Activated T-helper 1 cell treated with Interleukin-2 at 50 U/mL for 16 hours (primary cell): ENCODE data around the gene ANTXR1.

ENCODE experiments used
- DNase-seq: peaks from one replicate; pipeline ENCODE4 v3.0.0-alpha.2; 2020; ENCODE audit warnings: low read depth

Gene ANTXR1

DNA sequence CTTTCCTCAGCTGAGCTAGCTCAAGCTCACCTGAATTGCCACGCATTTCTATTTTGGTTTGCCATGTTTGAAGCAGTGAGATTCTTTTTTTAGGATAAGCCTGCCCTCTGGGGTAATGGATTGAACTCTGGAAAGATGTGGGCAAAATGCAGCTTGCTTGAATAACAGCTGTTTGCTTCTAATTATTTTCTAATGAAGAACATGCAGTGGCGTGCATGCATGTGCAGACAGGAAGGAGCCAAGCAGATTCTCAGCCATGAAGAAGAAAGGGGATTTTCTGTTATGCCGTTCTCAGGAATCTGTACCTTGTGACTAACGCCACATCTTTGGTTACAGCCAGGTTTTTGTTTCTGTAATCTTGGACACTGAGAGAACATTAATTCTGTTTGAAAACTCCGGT lies 171.2 kb downstream of the ANTXR1 start:
- no peak for DNase-seq

DNA sequence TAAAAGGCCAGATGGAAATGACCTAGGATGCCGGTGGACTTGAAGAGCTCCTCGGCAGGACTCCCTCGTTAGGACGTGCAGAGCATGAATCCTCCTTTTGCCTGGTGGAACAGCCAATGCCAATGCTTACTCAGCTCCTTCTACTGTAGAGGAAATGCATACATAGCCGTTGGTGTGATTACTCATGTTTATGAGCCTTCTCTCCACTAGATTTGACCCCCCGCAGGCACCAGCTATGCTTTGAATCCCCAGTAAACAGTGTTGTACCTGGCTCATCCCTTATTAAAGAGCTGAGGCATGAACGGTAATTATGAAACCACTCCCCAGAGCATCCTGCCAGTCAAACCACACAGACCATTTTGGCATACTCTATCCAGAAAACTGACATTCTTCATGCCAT lies 172.8 kb downstream of the ANTXR1 start:
- DNase-seq, result no peak

DNA sequence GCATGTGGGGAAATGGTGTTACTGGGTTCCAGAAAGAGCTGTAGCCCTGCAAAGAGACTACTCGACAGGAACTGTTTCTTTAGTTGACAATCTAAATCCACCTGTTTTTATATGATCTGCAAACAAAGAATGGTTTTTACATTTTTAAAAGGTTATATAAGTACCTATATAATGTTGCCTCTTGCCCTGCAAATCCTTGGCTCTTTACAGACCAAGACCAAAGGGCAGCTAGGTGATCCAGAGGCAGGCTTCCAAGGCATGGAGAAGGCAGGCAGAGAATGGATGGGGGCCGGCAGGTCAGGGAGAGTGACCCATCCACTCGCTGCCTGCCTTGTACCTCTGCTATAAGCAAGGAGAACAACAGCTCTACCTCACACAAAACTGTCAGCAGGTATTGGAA lies 173.6 kb downstream of the ANTXR1 start:
- no peak for DNase-seq

DNA sequence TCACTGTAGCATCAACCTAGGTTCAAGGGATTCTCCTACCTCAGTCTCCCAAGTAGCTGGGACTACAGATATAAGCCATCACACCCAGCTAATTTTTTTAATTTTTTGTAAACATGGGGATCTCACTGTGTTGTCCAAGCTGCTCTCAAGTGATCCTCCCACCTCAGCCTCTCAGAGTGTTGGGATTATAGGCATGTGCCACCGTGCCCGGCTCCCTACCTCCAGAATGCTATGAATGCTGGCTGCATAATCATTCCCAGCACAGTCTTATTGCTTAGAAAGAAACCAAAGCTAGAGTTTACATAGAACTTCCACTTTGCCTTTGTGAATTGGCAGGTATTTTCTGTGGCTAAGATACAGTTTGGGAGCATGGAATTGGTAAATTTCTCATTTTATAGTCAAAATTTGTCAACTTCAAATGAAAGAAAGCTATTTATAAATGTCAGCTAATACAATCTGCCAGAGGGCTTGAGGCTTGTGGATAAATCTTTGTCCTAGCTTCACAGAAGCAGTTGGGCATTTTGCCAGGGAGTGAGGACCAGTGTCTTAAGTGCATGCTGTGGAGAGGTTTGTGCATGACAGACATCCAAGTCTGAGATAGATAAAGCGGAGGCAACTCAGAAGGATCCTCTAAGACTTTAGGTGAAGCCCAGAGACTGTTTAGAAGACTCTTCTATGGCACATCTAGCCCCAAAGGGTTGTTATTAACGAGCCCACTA lies 175.4 kb downstream of the ANTXR1 start:
- DNase-seq, result no peak

DNA sequence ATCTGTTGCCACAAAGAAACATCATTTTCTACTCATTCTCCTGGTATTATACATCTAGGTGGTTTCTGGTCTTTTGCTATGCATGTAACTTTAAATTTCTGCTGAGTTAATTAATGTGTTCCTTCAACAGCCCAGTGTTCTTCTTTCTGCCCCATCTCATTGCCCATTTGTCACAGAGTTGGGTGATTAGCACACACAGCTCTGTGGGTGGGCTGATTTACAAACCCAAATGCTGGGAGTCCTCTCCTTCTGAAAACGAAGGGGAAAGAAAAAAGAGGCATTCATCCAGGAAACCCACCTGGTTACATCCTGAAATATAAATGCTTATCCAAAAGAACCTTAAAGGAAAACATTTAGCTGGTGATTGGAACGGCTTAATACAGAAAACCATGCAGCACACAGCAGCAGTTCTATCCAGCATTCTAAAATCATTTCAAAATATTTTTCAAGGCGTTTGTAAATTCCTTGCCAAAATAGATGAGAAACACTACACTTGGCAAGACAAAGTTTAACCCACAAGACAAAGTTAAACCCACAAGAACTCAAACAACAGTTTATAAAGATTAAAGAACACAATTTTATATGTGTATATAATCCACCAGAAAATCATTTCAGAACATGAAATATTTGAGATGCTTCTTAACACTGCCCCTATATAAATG lies 177.9 kb downstream of the ANTXR1 start:
- DNase-seq, result no peak

DNA sequence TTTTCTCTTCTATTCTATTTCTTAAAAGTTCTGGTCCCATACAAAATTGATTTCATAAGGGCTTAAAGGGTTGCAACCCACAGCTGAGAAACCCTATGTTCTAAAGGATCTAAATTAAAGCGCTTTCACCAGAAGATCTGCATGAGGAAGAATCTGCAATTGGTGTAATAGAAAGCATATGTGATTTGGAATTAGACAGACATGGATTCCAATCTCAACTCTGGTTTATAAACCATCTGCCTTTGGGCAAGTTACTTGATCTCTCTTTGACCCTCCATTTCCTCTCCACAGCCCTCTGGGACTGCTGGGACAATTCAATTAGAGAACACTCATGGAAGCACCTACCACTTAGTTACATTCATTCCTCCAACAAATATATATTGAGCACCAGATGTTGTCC lies 178.7 kb downstream of the ANTXR1 start:
- no peak for DNase-seq

DNA sequence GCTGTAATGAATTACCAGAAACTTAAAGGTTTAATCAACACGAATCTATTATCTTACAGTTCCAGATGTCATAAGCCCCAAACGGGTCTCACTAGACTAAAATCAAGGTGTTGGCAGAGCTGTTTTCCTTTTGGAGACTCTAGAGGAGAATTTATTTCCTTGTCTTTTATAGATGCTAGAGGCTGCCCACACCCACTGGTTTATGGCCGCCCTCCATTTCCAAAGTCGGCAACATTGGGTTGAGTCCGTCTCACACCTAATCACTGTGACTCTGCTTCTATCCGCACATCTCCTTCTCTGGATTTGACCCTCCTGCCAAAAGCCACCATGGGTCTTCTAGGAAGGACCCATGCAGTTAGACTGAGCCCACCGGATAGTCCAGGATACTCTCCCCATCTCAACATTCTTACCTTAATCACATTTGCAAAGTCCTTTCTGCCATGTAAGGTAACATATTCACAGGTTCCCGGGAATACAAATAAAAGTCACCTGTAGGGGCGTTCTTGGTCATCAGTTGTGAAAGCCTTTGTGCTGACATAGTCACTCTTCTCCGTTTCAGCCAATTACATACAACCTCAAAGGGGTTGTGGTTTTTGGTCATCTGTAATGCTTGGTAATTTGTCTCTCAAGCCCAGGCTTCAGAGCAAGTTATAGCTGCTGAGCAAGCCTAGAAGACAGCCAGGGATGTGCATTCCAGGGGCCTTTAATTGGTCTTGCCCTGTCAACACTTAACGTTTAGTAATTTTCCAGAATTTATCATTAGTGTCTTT lies 179.4 kb downstream of the ANTXR1 start:
- no peak for DNase-seq

DNA sequence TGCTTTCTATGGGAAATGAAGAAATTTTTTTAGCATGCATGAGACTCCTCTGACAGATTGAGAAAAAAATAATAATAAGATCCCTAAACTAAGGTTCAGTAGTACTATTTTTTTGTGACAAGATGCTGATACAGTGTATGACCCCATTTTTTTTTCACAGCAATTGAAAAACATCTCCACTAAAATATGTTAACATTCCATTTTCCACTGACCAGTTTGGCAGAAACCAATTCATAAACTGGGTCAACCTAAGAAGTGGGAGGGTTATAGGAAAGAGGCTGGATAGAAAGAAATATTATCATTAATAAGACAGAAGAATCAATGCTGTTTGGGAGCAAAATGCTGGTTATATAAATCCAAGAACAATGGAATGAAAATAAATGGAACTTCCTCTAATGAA lies 182.7 kb downstream of the ANTXR1 start:
- DNase-seq, result no peak

DNA sequence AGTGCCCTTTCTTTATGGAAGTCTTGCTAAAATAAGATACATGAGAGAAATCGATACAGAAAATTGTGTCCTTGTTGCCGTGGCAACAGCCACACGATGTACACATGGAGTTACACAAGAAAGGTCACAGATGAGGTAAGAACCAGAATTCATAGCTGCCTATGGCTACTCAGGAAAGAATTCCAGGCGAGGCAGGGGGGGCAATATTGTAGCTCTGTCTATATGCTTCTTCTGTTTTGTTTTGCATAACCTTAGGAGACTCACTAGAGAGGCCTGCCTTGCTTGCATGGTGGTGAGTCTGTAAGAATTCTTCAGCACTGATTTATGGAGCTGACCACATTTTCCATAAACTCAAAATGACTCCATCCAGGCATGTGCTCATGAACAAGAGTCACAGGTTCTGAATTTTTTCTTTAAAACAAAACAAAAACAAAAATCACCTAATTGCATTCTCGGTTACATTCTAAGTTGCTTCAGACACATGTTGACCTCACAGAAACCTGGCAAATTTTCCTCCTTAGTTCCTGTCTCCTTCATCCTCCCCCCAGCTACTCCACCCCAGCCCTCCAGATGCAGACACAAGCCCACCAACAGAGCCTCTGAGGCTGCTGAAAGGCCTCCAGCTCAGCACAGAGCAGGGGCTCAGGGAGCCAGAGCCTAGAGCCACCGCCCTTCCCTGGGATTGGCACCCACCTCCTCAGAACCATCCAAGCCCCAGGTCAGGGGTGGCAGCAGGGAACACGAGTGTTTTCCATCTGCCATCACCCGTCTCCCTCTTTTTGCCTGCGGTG lies 183.5 kb downstream of the ANTXR1 start:
- no peak for DNase-seq

DNA sequence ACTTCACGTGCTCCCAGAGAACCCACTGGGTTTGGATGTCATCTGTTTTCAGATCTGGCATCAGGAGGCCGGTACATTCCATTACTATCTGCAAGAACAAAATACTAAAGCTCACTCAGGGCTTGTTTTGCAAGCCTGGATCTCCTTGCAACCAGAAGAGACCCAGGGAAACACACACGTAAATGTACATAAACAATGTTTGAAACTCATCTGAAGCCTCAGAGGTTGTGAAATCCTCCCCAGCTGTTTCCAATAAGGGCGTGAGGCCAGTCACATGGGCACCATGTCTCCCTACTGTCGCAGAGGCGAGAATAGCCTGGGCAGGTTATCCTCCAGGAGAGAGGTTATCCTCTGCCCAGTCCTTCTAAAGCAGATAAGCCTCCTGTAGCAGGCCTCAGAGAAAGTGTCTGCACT lies 187.1 kb downstream of the ANTXR1 start:
- no peak for DNase-seq

DNA sequence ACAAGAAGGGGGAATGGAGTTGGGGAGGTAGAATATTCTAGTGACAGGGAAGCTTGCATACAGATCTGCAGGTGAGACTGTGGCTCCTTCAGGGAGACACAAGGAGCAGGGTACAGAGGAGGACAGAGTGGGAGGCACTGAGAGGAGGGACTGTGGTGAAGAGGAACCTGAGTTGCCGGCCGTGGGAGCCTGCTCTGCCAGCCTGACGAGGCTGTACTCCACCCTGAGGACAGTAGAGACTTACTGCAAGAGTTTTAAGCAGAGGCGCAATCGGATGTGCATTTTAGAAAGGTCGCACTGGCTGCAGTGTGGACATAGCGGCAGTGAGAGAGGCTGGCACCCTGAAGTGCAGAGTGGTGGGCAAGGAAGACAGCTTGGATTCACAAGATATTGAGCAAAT lies 188.3 kb downstream of the ANTXR1 start:
- DNase-seq, result no peak

DNA sequence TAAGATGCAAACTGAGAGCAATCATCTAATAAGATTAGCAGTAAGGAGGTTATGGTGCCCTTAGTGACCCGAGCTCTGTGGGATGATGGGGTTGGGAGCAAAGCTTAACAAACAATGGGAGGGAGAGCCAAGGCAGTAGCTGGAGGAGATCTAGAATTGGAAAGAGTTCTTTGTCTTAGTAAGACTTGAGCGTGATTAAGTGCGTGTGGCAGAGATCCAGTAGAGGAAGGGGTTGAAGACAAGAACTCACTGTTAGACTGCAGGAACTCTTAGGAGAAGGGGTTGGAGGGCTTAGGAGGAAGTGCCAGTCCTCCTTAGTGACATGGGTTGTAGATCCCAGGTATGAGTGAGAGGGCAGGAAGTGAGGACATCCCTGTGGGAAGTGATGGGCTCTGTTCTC lies 189.3 kb downstream of the ANTXR1 start:
- DNase-seq, result no peak

DNA sequence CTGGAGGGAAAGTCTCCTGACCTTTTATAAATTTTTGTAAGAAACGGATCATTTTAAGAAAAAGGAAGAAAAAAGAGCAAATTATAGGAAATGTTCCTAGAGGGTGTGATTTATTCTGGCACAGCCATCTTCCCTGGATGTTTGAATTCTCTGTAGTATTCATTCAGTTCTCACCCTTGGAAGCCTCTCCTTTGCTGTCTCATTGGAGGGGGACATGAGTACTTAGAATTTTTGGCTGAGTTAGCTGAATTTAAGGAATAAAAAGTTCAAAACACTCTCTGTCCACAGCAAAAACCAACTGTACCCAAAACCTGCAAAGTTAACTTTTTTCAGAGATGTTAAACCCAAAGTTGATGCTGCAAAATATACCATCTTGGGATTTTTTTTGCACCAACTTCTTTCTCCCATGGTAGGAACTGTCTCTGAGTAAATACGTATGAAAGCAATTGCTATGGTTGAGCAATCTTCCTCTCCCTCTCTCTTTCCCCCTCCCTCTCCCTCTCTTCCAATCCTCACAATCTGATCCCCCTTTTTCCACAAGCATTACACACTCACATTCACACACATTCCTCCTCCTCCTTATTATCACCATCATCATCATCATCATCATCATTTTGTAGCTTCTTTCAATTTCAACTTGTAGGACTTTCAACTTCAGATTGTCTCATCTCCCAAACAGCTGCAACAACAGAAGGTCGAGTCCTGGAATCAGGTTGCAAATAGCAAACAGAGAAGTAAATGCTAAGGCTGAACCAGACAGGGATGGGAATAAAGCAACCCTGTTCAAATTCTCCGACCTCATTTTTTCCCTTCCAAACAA lies 190.4 kb downstream of the ANTXR1 start:
- no peak for DNase-seq

DNA sequence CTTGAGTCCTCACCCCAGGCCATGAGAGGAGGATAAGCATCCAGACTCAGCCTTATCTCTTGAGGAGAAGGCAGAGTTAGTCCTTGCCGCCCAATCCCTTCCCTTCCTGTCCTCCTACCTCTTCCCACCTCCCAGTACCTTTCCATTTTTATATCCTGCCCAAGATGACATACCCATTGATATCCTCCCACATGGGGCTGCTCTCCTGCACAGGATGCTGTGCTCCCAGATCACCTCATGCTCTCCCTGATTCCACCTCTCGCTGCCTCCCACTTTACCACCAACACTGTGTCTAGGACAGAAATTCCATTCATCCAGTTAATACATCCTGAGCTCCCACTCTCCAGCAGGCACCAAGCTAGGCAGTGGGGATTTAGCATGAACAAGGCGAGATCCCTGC lies 191.7 kb downstream of the ANTXR1 start:
- DNase-seq, result no peak

DNA sequence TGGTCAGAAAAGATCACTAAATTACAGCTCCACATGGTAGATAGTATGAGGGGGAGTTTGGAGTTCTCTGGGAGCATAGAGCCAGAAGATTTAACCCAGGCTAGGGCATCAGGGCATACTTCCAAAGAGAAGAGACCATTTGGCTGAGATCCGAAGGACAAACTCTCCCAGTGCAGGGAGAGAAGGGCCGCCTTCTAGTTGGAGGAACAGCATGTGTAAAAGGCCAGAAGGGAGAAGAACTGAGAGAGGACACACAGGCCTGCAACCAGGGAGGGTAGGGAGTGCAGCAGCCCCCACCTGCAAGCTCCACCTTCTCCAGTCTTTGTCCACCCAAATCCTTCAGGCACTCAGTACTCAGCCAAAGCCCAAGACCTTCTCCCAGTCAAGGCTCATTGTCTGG lies 192.1 kb downstream of the ANTXR1 start:
- DNase-seq, result no peak

DNA sequence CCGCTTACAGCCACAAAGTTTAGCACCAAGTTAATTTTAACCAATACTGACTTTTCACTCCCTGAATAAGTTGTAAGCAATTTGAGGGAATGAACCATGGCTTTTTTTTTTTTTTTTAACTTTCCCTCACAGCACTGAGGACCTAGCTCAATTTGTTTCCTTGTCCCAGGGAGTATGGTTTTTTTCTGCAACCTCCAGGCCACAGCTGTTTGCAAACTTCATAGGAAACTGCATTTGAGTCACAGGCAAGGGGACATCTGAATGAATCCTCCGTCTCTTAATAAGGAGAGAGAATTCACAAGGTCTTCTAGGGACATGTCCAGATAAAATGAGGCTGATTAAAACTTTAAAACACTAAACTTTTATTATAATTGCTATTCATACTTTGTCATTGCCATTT lies 192.5 kb downstream of the ANTXR1 start:
- no peak for DNase-seq

DNA sequence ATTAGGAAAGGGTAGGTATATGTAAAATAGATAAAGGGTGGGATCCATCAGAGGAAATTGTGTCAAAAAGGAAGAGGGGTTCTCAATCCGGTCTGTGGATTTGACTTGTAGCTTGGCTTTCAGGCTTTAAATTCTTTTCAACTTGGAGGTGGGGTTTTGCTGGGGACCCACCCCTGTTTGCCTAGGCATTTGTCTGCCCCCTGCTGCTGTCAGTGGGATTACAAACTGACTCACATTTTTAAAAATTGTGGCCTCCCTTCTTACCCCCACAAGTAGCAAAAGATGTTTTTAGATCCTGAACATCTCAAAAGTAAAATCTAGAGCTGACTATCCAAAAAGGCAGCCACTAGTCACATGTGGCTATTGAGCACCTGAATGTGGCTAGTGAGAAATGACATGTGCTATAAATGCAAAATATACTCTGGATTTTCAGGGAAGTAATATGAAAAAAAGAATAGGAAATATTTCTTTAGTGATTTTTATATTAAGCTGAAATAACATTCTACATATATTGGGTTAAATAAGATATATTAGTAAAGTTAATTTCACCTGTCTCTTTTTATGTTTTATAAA lies 195.1 kb downstream of the ANTXR1 start:
- no peak for DNase-seq

DNA sequence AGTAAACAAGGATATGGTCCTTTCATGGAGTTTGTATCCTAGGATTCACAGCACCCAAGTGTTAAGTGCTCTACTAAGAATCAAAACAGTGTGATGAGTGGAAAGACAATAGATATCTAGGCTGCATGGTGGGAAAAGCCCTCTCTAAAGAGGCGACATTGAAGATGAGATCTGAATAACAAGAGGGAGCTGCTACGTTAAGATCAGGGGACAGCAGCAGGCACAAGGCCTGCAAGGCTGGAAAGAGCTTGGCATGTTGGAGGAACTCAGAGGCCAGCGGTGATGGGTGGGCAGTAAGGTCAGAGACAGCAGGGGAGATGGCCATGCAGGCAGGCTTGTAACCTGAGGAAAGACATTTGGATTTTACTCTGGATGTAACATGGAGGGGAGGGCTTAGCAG lies 196.5 kb downstream of the ANTXR1 start:
- DNase-seq, result no peak

DNA sequence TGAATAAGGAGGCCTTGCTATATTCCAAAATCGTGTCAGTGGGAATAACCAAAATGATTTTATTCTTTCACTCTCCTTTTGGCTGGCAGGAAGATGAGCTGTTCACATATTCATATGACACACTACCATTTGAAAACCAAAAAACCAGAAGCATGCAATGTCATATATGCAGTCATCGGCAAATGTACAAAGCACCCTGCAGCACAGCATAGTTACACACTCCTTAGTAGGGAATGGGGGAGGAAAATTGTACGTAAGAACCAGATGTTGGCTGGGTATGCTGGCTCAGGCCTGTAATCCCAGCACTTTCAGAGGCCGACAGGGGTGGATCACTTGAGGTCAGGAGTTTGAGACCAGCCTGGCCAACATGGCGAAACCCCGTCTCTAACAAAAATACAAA lies 197.4 kb downstream of the ANTXR1 start:
- no peak for DNase-seq

DNA sequence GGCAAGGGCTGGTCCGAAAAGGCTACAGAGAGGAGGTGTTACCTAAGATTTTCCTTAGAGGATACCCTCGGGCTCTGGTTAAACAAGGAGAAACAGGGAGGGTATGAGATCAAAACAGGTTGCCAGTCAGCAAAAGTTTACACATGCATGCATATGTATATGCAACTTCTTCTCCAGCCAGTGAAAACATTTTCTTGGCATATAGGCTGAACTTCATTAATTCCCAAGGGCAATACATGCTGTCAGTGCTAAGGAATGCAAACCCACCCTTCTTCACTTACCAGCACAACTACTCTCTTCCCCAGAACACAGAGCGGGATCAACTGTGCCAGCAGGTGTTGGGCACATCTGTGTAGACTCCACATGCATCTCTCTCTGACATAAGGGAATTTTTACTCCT lies 198.1 kb downstream of the ANTXR1 start:
- DNase-seq, result no peak

DNA sequence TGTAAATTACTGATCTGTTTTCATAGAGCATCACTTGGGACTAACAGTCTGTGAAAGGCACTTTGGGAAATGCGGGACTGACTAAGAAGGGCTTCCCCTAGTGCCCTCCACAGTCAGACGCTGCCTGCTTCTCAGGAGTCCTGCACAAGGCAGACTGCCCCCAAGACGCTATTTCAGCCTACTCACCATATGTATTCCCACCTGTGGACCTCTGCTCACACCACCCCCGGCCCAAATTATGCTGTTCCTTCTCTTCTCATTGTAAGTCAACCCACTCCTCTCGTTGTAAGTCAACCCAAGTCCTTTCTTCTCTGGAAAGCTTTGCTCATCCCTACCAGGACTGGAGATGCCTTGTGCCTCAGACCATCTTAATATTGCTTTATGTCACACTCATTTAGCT lies 198.7 kb downstream of the ANTXR1 start:
- DNase-seq, result no peak
